B cell (primary cell): Measurements from ENCODE around the gene TCN2. TPM values are rescaled to one million over a fixed set of nuclear protein-coding genes. Genes with fewer than 3 reads are reported as not detected.

ENCODE experiments used
- ATAC-seq: fragments of 200-7000 bp; cut with Tn5 transposase; one replicate; pipeline ENCODE4 v1.10.0; 2021; ENCODE audit warnings: low read depth, mild to moderate bottlenecking, moderate number of reproducible peaks, moderate library complexity
- CTCF ChIA-PET: fragments of 350-600 bp; sonication (Branson Sonifier 250); formaldehyde crosslinking; loops from one replicate; lab custom pipeline; 2021; ENCODE audit warnings: antibody characterized with exemption, inconsistent platforms; lab: Charles Lee
- POLR2A ChIA-PET: fragments of 350-600 bp; sonication (Branson Sonifier 250); formaldehyde crosslinking; loops from one replicate; lab custom pipeline; 2021; ENCODE audit warnings: antibody characterized with exemption; lab: Charles Lee
- DNase-seq: peaks from one replicate; pipeline ENCODE4 v3.0.0; 2013
- H2AFZ ChIP-seq: 2 replicates; pipeline ENCODE4 v1.6.1; 2012; ENCODE audit warnings: mild to moderate bottlenecking, low read depth, low read length; ENCODE audit not compliant: insufficient read depth, poor library complexity, severe bottlenecking
- H3K27ac ChIP-seq, 2 donors: 1 replicate in 1 of 2; 2 replicates in 1 of 2; pipeline ENCODE4 v1.5.1; 2012 to 2013; ENCODE audit warnings: low read length in 2 of 2, mild to moderate bottlenecking in 2 of 2, moderate library complexity in 1 of 2
- H3K27me3 ChIP-seq, 4 experiments: fragments of 200-600 bp in 1 of 4; sonication (generic) in 1 of 4; replicated peaks in 1 of 4; 1 replicate in 2 of 4; 2 replicates in 2 of 4; pipeline versions ENCODE4 v1.6.1 to v1.7.0; 2013 to 2016; ENCODE audit warnings: low read length in 3 of 4, mild to moderate bottlenecking in 2 of 4, mixed read lengths in 1 of 4, moderate library complexity in 1 of 4; ENCODE audit not compliant: insufficient read depth in 4 of 4, control insufficient read depth in 3 of 4; ENCODE audit errors: control extremely low read depth in 1 of 4
- H3K36me3 ChIP-seq, 2 experiments: replicated peaks in 1 of 2; 1 replicate in 1 of 2; 2 replicates in 1 of 2; pipeline versions ENCODE4 v1.6.1 to v1.7.1; 2013; ENCODE audit warnings: low read length in 1 of 2; ENCODE audit not compliant: insufficient read depth in 2 of 2, control insufficient read depth in 1 of 2; ENCODE audit errors: control extremely low read depth in 1 of 2, extremely low read depth in 1 of 2
- H3K4me1 ChIP-seq, 2 donors: fragments of 200-600 bp in 1 of 2; sonication (generic) in 1 of 2; 1 replicate in 1 of 2; 2 replicates in 1 of 2; pipeline versions ENCODE4 v1.5.1 to v1.6.1; 2013 to 2017; ENCODE audit warnings: low read length in 2 of 2; ENCODE audit not compliant: control insufficient read depth in 2 of 2, insufficient read depth in 2 of 2
- H3K4me2 ChIP-seq: replicated peaks from 2 replicates; pipeline ENCODE3; 2012; ENCODE audit warnings: mild to moderate bottlenecking, low read depth, low read length; ENCODE audit not compliant: poor library complexity, severe bottlenecking
- H3K4me3 ChIP-seq, 5 experiments: fragments of 200-600 bp in 1 of 5; sonication (generic) in 1 of 5; 1 replicate in 3 of 5; 2 replicates in 2 of 5; pipeline versions ENCODE4 v1.5.1 to v1.7.0; 2011 to 2016; ENCODE audit warnings: low read length in 4 of 5, mild to moderate bottlenecking in 4 of 5, low read depth in 2 of 5, control low read depth in 1 of 5, moderate library complexity in 1 of 5; ENCODE audit not compliant: insufficient read depth in 1 of 5; ENCODE audit errors: control extremely low read depth in 1 of 5, extremely low read depth in 1 of 5
- H3K79me2 ChIP-seq: fragments of 200-600 bp; sonication (generic); one replicate; pipeline ENCODE4 v1.6.0; 2016; ENCODE audit warnings: low read length; ENCODE audit not compliant: control insufficient read depth, insufficient read depth
- H3K9ac ChIP-seq: fragments of 200-600 bp; sonication (generic); 2 replicates; pipeline ENCODE4 v1.6.1; 2017; ENCODE audit warnings: mild to moderate bottlenecking, low read length, moderate library complexity
- H3K9me3 ChIP-seq, 3 donors: one replicate each; pipeline versions ENCODE4 v1.6.1 to v1.7.1; 2013; ENCODE audit warnings: low read length in 2 of 3; ENCODE audit not compliant: control insufficient read depth in 2 of 3, insufficient read depth in 1 of 3; ENCODE audit errors: control extremely low read depth in 1 of 3
- H4K20me1 ChIP-seq: 2 replicates; pipeline ENCODE4 v1.6.0; 2012; ENCODE audit warnings: mild to moderate bottlenecking, low read length; ENCODE audit not compliant: insufficient read depth, control insufficient read depth, poor library complexity, severe bottlenecking
- H3K27ac Mint-ChIP-seq: one replicate; pipeline ENCODE4 v1.8.0; 2021; ENCODE audit warnings: mixed read lengths
- H3K27me3 Mint-ChIP-seq: one replicate; pipeline ENCODE4 v1.8.0; 2021; ENCODE audit warnings: mixed read lengths
- H3K4me1 Mint-ChIP-seq: one replicate; pipeline ENCODE4 v1.8.0; 2021; ENCODE audit warnings: mixed read lengths
- H3K4me3 Mint-ChIP-seq: one replicate; pipeline ENCODE4 v1.8.0; 2021; ENCODE audit warnings: mixed read lengths
- H3K9me3 Mint-ChIP-seq: one replicate; pipeline ENCODE4 v1.8.0; 2022; ENCODE audit warnings: mixed read lengths; ENCODE audit not compliant: insufficient read depth
- EZH2 ChIP-seq: IDR thresholded peaks from 2 replicates; pipeline ENCODE4 v1.6.1; 2012; ENCODE audit warnings: borderline replicate concordance, low read depth, mild to moderate bottlenecking, moderate library complexity, low read length; ENCODE audit not compliant: insufficient read depth, poor library complexity, severe bottlenecking
- WGBS: methylation state at CpG from one replicate; pipeline ENCODE4 v1.1.5; 2013; ENCODE audit warnings: missing lambda C conversion rate; ENCODE audit not compliant: insufficient coverage; 5-methylcytosine and 5-hydroxymethylcytosine counted together
- intact Hi-C: fragments of 100-400 bp; cut with micrococcal nuclease; formaldehyde crosslinking; loops from one replicate; pipeline ENCODE4 v1.10.0; 2022
- polyA plus RNA-seq: library from polyadenylated mRNA; depleted of rRNA; stranded (reverse); fragments of >200 nt; gene quantifications from 2 replicates; pipeline ENCODE4 v1.2.3, GENCODE V29; 2012
- total RNA-seq, 2 donors: library from RNA; stranded (reverse); fragments of 120-200 nt in 1 of 2; gene quantifications; 1 replicate in 1 of 2; 2 replicates in 1 of 2; pipeline versions ENCODE4 v1.2.3 to v1.2.4, GENCODE V29; 2013 to 2022
- TF ChIP-seq, protein P1 (sequence below): fragments of 200-600 bp; IDR thresholded peaks from one replicate; pipeline ENCODE4 v1.8.0; 2022; ENCODE audit warnings: antibody characterized with exemption, mild to moderate bottlenecking

The TCN2 gene
- total and polyA plus RNA-seq, 2 donors (not counting 1 experiment from before 2014, with no cell fraction given) = 0.37 to 0.40 TPM

DNA sequence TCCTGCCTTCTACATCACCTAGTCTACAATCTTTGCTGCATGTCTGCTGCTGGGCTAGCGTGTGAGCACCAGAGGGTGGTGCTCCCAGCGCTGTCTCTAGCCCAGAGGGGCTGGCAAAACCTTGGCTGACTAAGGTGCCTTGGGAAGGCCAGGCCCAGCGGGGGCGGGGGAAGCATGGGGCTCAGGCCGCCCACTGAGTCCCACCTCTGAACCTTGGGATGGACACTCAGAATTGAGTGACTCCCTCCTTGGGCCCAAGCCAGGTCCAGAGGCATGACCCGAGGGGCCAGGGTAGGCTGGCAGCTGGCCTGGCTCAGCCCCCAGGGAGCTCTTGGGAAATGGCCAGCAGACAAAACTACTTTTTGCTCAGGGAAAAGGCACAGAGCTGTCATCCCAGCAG, 24.9 kb upstream of the TCN2 start:
- H3K4me1 Mint-ChIP-seq = no peaks in the 10 kb centered on the region

DNA sequence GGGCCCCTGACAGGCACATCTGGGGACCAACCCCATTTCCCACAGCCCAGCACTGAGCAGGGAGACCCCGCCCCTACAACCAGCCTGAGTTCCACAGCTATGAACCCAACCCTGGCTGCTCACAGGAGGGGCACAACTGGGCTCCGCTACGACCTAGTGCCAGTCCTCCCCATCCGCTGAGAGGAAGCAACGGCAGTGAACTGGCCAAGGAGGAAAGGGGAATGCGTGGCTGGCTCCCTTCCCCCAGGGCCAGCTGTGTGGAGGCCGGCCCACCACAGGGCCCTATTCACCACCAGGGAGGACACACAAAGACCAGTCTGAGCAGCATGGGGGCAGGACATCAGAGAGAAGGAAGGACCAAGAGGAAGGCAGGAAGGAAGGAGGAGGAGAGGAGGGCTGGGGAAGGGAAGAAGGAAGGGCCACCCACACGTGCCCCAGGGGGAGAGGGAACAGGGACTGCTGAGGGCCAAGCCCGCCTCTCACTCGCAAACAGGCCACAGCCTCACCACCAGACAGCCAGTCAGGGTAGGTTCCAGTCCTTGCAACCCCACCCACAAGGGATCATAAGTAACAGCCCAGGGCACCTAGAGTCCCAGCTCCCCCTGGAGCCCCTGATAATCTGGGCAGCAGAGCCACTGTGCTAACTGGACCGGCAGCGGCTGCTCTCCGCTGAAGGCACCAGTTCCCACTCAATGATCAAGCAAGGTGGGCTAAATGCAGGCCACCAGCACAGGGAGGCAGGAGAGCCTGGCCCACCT, 24.0 kb upstream of the TCN2 start:
- Mint-ChIP-seq H3K4me1 (no peaks in the 10 kb centered on the region), H3K9me3 (no peaks in the 10 kb centered on the region), H3K4me3 (no peak overlapping the region), H3K27me3 (no peaks in the 10 kb centered on the region), H3K27ac (no peak overlapping the region)
- no peaks in the 10 kb centered on the region for H3K27me3 ChIP-seq
- H3K4me1 ChIP-seq = no peaks in the 10 kb centered on the region
- peaks cover 3% of the 10 kb centered on the region for H3K79me2 ChIP-seq
- ATAC-seq (no peak), DNase-seq (no peak)
- TF ChIP-seq EZH2 = no peak
- TF ChIP-seq, protein P1, sequence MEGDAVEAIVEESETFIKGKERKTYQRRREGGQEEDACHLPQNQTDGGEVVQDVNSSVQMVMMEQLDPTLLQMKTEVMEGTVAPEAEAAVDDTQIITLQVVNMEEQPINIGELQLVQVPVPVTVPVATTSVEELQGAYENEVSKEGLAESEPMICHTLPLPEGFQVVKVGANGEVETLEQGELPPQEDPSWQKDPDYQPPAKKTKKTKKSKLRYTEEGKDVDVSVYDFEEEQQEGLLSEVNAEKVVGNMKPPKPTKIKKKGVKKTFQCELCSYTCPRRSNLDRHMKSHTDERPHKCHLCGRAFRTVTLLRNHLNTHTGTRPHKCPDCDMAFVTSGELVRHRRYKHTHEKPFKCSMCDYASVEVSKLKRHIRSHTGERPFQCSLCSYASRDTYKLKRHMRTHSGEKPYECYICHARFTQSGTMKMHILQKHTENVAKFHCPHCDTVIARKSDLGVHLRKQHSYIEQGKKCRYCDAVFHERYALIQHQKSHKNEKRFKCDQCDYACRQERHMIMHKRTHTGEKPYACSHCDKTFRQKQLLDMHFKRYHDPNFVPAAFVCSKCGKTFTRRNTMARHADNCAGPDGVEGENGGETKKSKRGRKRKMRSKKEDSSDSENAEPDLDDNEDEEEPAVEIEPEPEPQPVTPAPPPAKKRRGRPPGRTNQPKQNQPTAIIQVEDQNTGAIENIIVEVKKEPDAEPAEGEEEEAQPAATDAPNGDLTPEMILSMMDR = no peak
- POLR2A ChIA-PET = no interaction called here
- no peak overlapping the region for H3K27ac ChIP-seq
- no peak overlapping the region for H3K4me3 ChIP-seq
- WGBS = 94% methylated on average over 6 of the region's 13 CpGs
- H3K4me2 ChIP-seq = no peak overlapping the region
- intact Hi-C loops = no loop called here
- H3K36me3 ChIP-seq = peaks cover 0 to 98% of the 10 kb centered on the region in 2 experiments
- H4K20me1 ChIP-seq = peaks cover 41% of the 10 kb centered on the region
- H2AFZ ChIP-seq = no peak overlapping the region
- no peak overlapping the region for H3K9ac ChIP-seq
- peaks cover 0 to 8% (median 0%) of the 10 kb centered on the region in 3 donors for H3K9me3 ChIP-seq
- CTCF ChIA-PET = no interaction called here

More for the DNA sequence above, 24.9 kb upstream of the TCN2 start:
- ChIA-PET POLR2A (no interaction called here), CTCF (interaction anchor here (1.0 to 1.5 kb wide), 2 partner anchors 11 to 19 kb away, joined by 3 to 4 read pairs; no protein-coding TSS in a partner anchor)
- H3K4me3 Mint-ChIP-seq = no peak overlapping the region
- Histone ChIP-seq H3K79me2 (peaks cover 3% of the 10 kb centered on the region), H3K9ac (no peak overlapping the region), H4K20me1 (peaks cover 41% of the 10 kb centered on the region), H3K4me1 (no peaks in the 10 kb centered on the region), H3K27me3 (no peaks in the 10 kb centered on the region), H3K36me3 (peaks cover 0 to 95% of the 10 kb centered on the region in 2 experiments), H2AFZ (no peak overlapping the region), H3K4me3 (no peak overlapping the region), H3K9me3 (peaks cover 0 to 8% (median 0%) of the 10 kb centered on the region in 3 donors), H3K27ac (no peak overlapping the region), H3K4me2 (no peak overlapping the region)
- WGBS = 95% methylated on average over 6 of the region's 6 CpGs
- DNase-seq (no peak), ATAC-seq (no peak)
- intact Hi-C loops = no loop called here
- no peaks in the 10 kb centered on the region for H3K27me3 Mint-ChIP-seq
- TF ChIP-seq, protein P1 = no peak
- TF ChIP-seq EZH2 = no peak
- H3K9me3 Mint-ChIP-seq = no peaks in the 10 kb centered on the region
- no peak overlapping the region for H3K27ac Mint-ChIP-seq
